GM18868 (cell line): ENCODE measurements around the gene NACA2.
"Not testable (repeated sequence)": the region's sequence is repeated elsewhere in the genome, so short reads cannot be mapped to it uniquely, and the experiment has no call there.

Experiments used
- ATAC-seq: cut with Tn5 transposase; IDR thresholded peaks from one replicate; pipeline ENCODE4 v1.9.1; 2021; ENCODE audit warnings: mild to moderate bottlenecking, moderate library complexity; ENCODE audit not compliant: unreplicated experiment

Gene NACA2

DNA sequence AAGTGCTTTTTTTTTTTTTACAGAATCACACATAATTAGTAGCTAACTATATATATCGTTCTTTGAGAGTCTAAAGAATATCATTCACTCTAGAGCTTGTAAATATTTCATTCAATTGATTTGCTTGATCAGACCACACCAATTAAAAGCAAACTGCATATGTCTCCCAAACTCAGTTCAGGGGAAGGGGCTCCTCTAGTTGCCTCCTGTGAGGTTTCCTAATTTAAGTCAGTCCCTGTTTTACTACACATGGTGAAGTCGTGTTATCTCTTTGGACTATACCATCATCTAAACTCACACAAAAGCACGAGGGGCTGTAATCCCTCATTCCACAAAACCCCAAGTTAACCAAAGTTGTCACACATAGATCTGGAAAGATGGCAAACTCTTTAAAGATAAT, 11.7 kb downstream of the NACA2 start:
- no peak for ATAC-seq

DNA sequence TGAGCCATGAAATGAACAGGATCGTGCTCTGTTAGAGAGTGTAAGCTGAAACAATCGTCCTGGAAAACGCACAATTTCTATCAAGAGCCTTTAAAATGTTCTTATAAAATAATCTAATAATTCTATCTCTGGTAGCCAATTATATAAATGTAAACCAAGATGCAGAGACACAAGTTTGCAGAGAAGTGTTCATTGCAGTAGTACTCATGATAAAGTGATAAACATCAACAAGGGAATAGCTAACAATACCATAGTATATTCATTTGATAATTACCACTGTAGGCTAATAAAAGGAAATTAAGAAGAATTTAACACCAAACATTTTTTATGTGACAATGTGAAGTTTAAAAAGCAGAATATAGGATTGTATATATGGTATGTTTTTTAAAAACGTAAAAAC, 12.4 kb downstream of the NACA2 start:
- ATAC-seq = no peak

DNA sequence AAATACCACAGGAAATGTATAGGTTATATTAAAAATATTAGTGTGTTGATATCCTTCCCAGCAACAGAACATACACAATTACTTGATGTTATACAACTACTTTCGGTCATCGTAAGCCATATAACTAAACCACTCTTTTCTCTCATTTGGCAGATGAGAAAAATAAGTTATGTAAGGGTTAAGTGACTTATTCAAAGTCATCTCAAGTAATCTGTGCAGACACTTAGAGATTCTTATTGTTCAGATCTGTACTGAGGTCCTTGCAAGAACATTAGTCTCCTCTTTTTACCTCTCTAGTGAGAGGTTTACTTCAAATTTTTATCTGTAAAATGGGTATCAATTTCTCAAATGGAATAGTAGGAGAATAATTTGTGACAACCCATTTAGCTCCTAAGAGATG, 15.0 kb downstream of the NACA2 start:
- ATAC-seq = no peak

DNA sequence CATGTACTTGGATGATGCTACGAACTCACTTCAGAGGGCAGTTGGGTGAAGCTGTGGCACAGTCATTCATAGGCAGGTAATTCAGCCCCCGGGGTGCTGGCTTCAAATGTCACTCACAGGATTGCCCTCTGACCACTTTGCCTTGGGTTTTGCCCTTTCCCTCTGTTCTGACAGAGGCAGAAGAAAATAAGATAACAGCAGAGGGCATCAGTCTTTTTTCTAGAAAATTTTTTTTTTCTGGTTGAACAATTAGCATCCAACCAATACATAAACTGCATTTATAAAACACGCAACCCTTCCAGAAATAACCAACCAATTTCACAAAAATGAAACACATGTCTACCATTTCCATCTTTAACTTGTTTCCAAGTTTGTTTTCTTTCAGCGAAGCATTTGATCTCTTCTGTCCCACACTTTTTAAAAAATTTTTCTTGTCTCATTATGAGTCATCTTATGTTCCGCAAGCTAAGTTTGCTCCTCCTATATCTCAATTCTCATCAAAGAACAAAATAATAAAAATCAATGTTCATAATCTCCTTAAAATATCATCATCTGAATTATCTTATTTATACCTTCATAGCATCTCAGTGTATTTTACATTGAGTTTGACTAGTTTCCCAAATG, 15.6 kb downstream of the NACA2 start:
- no peak for ATAC-seq

DNA sequence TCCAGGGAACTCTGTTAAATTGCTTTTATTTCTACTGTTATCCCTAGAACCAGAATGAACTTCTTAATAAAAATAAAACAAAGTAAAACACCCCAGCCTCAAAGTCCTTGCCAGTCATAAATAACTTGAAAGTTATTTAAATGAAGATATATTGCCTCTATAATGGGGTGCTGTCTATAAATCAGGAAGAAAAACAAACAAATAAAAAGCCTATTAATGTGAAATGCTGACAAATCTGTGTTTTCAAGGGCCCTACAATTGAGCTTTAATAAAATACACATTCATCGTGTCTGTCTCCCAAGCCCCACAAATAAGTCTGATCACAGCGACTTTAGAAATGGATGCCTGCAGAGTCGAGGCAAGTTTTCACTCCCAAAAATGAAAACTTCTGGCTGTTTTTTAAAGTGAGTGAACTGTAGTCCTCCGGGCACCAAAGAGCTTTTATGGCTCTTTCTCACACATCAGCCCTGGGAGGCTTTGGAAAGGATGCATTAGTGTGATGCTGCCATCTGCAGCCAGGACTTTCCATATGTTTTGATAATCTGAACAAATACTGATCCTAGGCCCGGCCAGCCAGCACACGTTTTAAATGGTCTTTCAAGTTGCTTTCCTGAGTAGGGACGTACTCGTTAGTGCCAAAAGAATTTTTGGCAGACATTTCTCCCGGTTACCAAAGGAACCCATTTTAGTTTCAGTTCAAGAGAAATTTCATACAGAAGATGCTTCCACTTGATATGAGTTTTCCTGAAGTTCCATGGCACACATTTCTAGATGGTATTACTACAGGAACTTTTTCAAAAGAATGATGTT, 16.3 kb downstream of the NACA2 start:
- ATAC-seq = no peak

DNA sequence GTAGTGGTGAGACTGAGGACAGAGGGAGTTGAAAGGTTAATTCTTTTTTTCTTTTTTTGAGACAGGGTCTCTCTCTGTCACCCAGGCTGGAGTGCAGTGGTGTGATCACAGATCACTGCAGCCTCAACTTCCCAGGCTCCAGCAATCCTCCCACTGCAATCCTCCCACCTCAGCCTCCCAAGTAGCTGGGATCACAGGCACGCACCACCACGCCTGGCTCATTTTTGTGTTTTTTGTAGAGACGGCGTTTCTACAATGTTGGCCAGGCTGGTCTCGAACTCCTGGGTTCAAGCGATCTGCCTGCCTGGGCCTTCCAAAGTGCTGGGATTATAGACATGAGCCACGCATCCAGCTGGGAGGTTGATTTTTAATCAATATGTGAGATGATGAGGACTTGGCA, 18.5 kb downstream of the NACA2 start:
- not testable (repeated sequence) for ATAC-seq

DNA sequence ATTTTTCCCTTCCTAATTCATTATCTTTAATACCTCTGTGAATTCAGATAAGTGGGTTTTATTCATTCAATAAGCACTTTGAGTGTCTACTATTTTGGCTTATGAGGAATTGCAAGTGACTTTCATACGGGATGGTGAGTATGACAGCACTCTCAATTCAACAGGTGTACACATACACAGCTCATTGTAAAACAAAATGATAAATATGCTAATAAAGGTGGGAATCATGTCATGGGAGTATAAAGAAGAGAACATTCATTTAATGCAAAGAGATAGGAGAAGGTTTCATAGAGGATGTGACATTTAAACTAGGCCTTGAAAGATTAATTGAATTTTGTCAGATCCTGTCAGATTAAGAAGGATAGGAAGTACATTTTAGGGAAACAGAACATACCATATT, 19.4 kb downstream of the NACA2 start:
- ATAC-seq = no peak

DNA sequence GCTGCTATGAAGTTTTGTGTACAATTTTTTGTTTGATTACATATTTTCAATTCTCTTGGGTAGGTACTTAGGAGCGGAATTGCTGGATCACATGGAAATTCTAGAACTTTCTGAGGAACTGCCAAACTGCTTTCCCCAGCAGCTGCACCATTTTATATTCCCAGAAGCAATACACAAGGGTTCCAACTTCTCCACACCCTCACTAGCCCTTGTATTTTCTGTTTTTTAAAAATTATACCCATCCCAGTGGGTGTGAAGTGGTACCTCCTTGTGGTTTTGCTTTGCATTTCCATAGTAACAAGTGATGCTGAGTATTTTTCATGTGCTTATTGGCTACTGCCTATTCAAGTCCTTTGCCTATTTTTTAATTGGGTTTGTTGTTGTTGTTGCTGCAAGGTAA, 20.9 kb downstream of the NACA2 start:
- no peak for ATAC-seq

DNA sequence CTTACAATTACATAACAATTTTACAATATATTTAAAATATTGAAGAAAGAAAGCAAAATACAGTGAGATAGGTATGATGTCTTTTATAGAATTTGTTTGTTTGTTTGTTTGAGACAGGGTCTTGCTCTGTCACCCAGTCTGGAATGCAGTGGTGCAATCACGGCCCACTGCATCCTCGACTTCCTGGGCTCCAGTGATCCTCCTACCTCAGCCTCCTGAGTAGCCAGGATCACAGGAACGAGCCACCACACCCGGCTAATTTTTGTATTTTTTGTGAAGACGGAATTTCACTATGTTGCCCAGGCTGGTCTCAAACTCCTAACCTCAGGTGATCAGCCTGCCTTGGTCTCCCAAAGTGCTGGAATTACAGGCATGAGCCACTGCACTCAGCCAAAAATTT, 21.5 kb downstream of the NACA2 start:
- ATAC-seq = not testable (repeated sequence)

DNA sequence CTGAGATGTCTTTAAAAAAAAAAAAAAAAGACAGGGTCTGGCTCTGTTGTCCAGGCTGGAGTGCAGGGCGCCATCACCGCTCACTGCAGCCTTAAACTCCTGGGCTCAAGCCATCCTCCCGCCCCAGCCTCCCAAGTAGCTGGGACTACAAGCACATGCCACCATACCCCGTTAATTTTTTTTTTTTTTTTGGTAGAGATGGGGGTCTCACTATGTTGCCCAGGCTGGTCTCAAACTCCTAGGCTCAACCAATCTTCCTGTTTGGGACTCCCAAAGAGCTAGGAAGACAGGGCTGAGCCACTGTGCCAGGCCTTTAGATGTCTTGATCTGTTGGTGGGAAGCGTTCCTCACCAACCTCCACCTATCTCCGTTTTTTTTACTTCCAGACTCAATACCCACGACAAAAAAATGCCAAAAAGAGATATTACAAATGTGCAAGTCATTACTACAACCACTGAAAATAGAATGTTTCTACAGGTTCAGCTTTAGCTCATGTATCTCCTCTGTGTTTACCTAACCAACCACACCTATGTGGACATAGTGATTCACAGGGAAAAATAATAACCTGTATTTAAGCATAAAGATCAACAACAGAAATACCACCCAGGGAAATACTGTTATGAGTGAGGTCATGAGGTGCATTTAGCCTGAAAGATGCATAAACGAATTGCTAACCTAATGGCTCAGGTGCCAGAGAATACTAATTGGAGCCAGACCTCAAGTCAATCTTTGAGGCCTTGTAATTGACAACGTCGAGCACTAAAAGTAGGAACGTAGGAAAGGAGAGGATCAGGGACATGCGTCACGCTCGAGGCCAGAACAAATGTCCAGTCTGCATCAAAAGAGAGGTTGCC, 22.6 kb downstream of the NACA2 start:
- no peak for ATAC-seq

DNA sequence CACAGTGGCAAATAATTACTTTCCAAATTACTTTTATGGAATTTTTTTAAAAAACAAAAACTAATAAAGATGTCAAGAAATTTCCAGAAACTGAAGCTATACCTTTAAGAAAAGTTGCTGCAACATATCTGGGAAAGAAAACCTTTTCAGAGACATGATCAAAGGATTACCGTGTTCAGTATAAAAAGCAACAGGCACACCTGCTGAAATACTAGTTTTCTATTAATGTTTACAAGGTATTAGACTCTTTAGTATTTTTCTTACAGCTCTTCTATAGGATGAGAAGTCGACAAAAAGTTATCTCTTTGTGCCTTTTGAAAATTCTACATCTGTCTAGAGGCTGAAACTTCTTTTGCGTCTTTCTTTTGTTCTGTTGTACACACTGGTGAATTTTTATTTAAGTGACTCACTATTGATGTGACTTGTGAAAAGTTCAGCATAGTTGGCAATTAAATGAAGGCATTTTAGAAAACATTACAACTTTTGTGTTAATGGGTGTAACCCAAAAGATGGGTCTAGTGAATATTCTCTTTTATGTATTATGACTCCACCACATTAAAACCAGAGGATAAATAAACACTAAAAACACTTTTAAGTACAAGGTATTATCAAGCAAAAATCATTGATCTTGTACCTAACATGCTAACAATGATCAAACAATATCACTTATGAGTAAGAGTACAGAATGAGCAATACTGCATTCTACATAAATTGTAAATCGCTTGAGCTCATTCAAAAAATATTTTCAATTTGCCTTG, 23.8 kb downstream of the NACA2 start:
- ATAC-seq = no peak

DNA sequence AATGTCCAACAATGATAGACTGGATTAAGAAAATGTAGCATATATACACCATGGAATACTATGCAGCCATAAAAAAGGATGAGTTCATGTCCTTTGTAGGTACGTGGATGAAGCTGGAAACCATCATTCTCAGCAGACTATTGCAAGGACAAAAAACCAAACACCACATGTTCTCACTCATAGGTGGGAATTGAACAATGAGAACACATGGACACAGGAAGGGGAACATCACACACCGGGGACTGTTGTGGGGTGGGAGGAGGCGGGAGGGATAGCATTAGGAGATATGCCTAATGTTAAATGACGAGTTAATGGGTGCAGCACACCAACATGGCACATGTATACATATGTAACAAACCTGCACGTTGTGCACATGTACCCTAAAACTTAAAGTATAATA, 24.6 kb downstream of the NACA2 start:
- ATAC-seq = not testable (repeated sequence)

DNA sequence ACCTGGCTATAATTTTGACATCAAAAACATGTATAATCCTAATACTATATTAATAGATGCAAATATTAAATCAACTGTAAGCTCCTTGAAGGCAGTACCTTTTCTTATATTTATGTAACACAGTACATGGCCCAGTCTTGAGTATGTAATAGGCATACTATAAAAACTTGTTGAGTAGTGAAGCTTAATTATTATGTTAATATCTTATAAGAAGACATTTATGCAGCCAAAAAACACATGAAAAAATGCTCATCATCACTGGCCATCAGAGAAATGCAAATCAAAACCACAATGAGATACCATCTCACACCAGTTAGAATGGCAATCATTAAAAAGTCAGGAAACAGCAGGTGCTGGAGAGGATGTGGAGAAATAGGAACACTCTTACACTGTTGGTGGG, 25.2 kb downstream of the NACA2 start:
- ATAC-seq = not testable (repeated sequence)

DNA sequence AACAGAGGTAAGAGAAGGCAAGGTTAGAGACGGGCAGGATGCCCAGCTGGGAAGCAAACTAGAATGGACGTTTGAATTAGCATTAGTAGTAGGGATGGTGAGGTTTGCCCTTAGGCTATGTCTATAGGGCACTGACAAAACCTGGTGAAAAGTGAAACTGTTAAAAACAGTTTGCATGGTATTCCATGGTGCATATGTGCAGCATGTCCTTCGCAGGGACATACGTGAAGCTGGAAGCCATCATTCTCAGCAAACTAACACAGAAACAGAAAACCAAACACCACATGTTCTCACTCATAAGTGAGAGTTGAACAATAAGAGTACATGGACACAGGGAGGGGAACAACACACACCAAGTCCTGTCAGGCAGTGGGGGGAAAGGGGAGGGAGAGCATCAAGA, 25.8 kb downstream of the NACA2 start:
- no peak for ATAC-seq

DNA sequence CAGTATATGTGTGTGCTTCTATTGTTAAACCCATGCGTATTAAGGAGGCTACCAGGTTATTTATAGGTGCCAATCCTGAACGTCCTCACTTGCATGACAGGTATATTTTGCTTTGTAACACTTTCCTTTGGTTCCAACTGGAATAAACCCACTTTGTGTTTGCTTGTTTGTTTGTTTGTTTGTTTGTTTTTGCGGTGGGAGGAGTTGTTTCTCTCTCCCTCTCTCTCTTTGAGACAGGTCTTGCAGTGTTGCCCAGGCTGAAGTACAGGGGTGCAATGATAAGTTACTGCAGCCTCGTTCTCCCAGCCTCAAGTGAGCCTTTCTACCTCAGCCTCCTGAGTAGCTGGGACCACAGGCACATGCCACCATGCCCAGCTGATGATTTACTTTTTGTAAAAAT, 28.7 kb downstream of the NACA2 start:
- no peak for ATAC-seq

DNA sequence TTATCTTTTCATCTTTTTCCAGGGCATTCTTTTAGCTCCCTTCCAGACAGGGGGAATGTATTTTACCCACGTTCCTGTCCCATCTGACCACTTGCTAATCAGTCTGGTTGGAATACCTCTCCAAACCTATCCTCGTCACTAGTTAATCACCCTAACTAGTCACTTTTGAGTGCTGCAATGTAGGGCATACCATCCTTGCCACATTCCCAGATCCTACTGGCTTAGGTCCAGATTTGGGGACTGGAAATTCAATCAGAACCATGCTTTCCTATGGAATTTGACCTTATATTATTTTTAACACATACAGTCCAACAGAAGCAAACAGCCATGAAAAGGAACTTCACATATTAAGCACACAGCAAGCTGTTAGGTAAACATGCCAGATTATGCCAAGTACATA, 29.7 kb downstream of the NACA2 start:
- no peak for ATAC-seq

DNA sequence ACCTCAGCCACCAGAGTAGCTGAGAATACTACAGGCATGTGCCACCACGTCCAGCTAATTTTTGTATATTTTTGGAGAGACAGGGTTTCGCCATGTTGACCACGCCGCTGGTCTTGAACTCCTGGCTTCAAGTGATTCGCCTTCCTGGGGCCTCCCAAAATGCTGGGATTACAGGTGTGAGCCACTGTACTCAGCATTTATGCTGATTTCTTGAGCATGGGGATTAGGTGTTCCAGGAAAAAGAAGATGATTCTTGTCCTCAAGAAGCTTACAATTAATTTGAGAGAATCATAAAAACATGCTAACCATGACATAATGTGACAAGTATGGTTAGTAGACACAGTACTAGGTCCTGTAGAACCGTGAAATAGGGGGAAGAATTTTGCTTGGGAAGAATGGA, 30.9 kb downstream of the NACA2 start:
- ATAC-seq = no peak

DNA sequence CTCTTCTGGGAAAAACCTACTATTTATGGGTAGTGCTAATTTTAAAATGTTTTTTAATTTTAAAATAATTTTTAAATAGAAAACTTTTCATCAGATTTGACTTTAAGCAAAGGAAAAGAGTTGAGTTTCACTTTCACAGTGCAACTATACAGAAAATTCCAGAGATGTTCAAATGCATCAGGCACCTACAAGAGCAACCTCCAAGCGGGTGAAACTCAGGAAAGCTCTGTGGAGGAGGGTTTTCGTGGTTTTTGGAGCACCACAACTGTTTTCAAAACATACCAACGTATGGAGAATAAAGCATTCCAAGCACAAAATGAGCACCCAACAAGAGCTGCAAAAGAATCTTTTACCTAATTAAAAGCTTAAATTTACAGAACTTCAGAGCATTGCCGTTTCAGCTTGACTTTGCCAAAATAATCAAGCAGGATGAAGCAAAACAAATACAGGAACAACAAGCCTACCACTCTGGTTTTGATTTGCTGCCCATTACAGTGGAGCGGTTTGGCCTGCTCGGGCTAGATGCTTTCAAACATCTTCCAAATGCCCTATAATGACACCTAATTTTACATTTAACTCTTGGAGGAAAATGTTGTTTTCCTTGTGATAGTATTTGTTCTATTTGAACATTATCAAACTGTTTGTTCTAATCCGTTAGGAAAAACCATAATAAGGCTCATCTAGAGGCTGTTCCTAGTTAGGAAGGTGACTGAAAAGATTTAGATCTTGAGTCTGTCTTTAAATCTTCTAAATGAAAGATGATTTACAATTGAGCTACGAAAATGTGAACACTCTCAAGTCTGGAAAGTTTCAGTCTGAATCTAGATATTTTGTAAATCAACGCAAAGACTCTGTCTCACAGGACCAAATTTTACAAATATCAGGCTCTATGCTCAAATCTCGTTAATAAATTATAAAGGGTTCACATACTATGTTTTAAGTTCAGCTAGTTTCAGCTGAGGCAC, 34.5 kb downstream of the NACA2 start:
- no peak for ATAC-seq

DNA sequence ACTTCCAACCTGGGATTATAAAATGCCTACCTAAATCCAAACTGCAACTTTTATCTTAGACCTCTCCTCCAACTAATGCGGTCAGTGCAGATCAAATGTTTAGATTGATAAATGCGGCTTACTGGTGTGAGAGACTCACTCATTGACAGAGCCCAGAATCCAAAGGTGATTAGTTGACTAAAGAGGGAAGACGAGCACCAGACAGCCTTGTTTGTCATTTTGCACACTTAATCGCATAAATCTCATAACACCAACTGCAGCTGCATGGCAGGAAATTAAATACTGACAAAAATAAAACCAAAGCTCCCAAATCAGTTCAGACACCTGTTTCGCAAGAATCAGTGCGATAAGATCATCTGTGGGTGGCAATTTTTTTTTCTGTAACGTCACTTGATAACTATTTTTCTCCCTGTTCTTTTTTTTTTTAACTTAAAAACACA, 35.9 kb downstream of the NACA2 start:
- ATAC-seq = no peak

DNA sequence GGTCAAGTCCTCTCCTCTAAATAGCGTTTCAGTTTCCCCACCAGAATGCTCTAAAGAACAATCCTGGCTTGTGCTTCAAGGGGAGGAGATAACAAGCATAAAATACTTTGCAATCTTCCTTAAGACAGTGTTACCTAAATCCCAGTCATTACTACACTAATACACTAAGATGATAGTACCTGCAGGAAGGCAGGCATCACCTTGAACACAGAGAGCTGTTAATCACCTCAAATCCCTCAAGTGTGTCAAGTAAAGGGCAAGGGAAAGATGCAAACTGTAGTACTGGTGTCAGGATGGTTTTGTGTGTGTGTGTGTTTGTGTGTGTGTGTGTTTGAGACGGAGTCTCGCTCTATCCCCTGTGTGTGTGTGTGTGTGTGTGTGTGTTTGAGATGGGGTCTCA, 36.8 kb downstream of the NACA2 start:
- no peak for ATAC-seq
